KOPT-K1 (cell line): ENCODE measurements around the gene RAG1.
A peak's percentile ranks its signal among the peaks of the same experiment; 100 is the strongest.

ENCODE experiments used
- H3K27ac ChIP-seq: fragments of 200-600 bp; sonication (generic); 2 replicates; pipeline ENCODE4 v1.5.1; 2016; ENCODE audit warnings: antibody characterized with exemption, mild to moderate bottlenecking, low read depth, low read length; ENCODE audit not compliant: poor library complexity, severe bottlenecking
- H3K36me3 ChIP-seq: fragments of 200-600 bp; sonication (generic); 2 replicates; pipeline ENCODE4 v1.5.1; 2017; ENCODE audit warnings: antibody characterized with exemption, mild to moderate bottlenecking, low read length, moderate library complexity; ENCODE audit not compliant: insufficient read depth
- H3K9me3 ChIP-seq: fragments of 200-600 bp; sonication (generic); 2 replicates; pipeline ENCODE4 v1.5.1; 2017; ENCODE audit warnings: antibody characterized with exemption, low read length, mild to moderate bottlenecking; ENCODE audit not compliant: insufficient read depth, poor library complexity, severe bottlenecking

The RAG1 gene

GRCh38 chr11:36577373-36577772, 9.6 kb downstream of the RAG1 start:
- Histone ChIP-seq H3K27ac (no peak overlapping the region), H3K9me3 (peaks cover 21% of the 10 kb centered on the region), H3K36me3 (no peaks in the 10 kb centered on the region)

- no peaks in the 10 kb centered on the region for H3K36me3 ChIP-seq
- peaks cover 24% of the 10 kb centered on the region for H3K9me3 ChIP-seq
- no peak overlapping the region for H3K27ac ChIP-seq
Measured at GRCh38 chr11:36577859-36578258, 10.1 kb downstream of the RAG1 start.

GRCh38 chr11:36578458-36578857, 10.7 kb downstream of the RAG1 start:
- no peaks in the 10 kb centered on the region for H3K36me3 ChIP-seq
- peaks cover 24% of the 10 kb centered on the region for H3K9me3 ChIP-seq
- no peak overlapping the region for H3K27ac ChIP-seq

- Histone ChIP-seq H3K9me3 (peaks cover 24% of the 10 kb centered on the region), H3K36me3 (no peaks in the 10 kb centered on the region), H3K27ac (no peak overlapping the region)
Measured at GRCh38 chr11:36581536-36581935, 13.7 kb downstream of the RAG1 start.

- H3K36me3 ChIP-seq, result no peaks in the 10 kb centered on the region
- no peak overlapping the region for H3K27ac ChIP-seq
- H3K9me3 ChIP-seq, result peaks cover 24% of the 10 kb centered on the region
Measured at GRCh38 chr11:36583667-36584066, 15.9 kb downstream of the RAG1 start.

GRCh38 chr11:36586543-36586942, 18.7 kb downstream of the RAG1 start:
- no peaks in the 10 kb centered on the region for H3K36me3 ChIP-seq
- H3K27ac ChIP-seq, result no peak overlapping the region
- H3K9me3 ChIP-seq, result peaks cover 12% of the 10 kb centered on the region

- Histone ChIP-seq H3K27ac (no peak overlapping the region), H3K9me3 (no peaks in the 10 kb centered on the region), H3K36me3 (no peaks in the 10 kb centered on the region)
Measured at GRCh38 chr11:36588099-36588498, 20.3 kb downstream of the RAG1 start.

- H3K9me3 ChIP-seq, result no peaks in the 10 kb centered on the region
- H3K27ac ChIP-seq, result no peak overlapping the region
- no peaks in the 10 kb centered on the region for H3K36me3 ChIP-seq
Measured at GRCh38 chr11:36590513-36590912, 22.7 kb downstream of the RAG1 start.

- no peak overlapping the region for H3K27ac ChIP-seq
- no peaks in the 10 kb centered on the region for H3K36me3 ChIP-seq
- no peaks in the 10 kb centered on the region for H3K9me3 ChIP-seq
Measured at GRCh38 chr11:36591433-36591832, 23.6 kb downstream of the RAG1 start.

GRCh38 chr11:36594316-36594989, 26.6 kb downstream of the RAG1 start, which contains the start of gene IFTAP:
Gene IFTAP, plus strand, starts transcription at chr11:36594502. Its CDS starts 15,602 bp downstream, at chr11:36610104.
- H3K27ac ChIP-seq, result no peak within 1 kb of the TSS
- H3K9me3 ChIP-seq, result no peaks in the 10 kb centered on the region
- no peaks in the 10 kb centered on the region for H3K36me3 ChIP-seq

- no peaks in the 10 kb centered on the region for H3K9me3 ChIP-seq
- no peaks in the 10 kb centered on the region for H3K36me3 ChIP-seq
- peak overlapping the region; percentile 3 for H3K27ac ChIP-seq
Measured at GRCh38 chr11:36596880-36597279, 29.1 kb downstream of the RAG1 start.

- Histone ChIP-seq H3K27ac (peak within 1 kb of the TSS; percentile 51), H3K36me3 (no peaks in the 10 kb centered on the region), H3K9me3 (no peaks in the 10 kb centered on the region)
Measured at GRCh38 chr11:36598051-36598450, 30.2 kb downstream of the RAG1 start, which contains the start of gene RAG2. Gene RAG2, minus strand, starts transcription at chr11:36598236. Its CDS starts 4,068 bp downstream, at chr11:36594168.

GRCh38 chr11:36600180-36600579, 32.4 kb downstream of the RAG1 start:
- Histone ChIP-seq H3K27ac (no peak overlapping the region), H3K9me3 (no peaks in the 10 kb centered on the region), H3K36me3 (no peaks in the 10 kb centered on the region)

GRCh38 chr11:36601155-36601554, 33.3 kb downstream of the RAG1 start:
- no peaks in the 10 kb centered on the region for H3K36me3 ChIP-seq
- no peaks in the 10 kb centered on the region for H3K9me3 ChIP-seq
- peak overlapping the region; percentile 13 for H3K27ac ChIP-seq

GRCh38 chr11:36602135-36602534, 34.3 kb downstream of the RAG1 start:
- H3K36me3 ChIP-seq, result no peaks in the 10 kb centered on the region
- no peaks in the 10 kb centered on the region for H3K9me3 ChIP-seq
- peak overlapping the region; percentile 31 for H3K27ac ChIP-seq
